Stomach smooth muscle (tissue), 2 donors: ENCODE results near the gene SLX4IP.

Experiments used
- H3K27ac ChIP-seq: one replicate; pipeline ENCODE4 v1.7.0; 2013; ENCODE audit warnings: mild to moderate bottlenecking, low read length, inconsistent platforms
- H3K27me3 ChIP-seq, 2 donors: one replicate each; pipeline ENCODE4 v1.7.0; 2013; ENCODE audit warnings: low read length in 2 of 2; ENCODE audit not compliant: insufficient read depth in 2 of 2, control insufficient read depth in 1 of 2
- H3K36me3 ChIP-seq, 2 donors: one replicate each; pipeline ENCODE4 v1.7.0; 2013; ENCODE audit warnings: low read length in 2 of 2; ENCODE audit not compliant: control insufficient read depth in 2 of 2, insufficient read depth in 2 of 2
- H3K4me1 ChIP-seq: one replicate; pipeline ENCODE4 v1.7.0; 2013; ENCODE audit warnings: low read length; ENCODE audit not compliant: control insufficient read depth, insufficient read depth
- H3K4me3 ChIP-seq, 2 donors: one replicate each; pipeline ENCODE4 v1.7.0; 2013; ENCODE audit warnings: low read length in 2 of 2
- H3K9ac ChIP-seq, 2 donors: one replicate each; pipeline ENCODE4 v1.7.0; 2013; ENCODE audit warnings: low read length in 2 of 2, mild to moderate bottlenecking in 1 of 2
- H3K9me3 ChIP-seq, 2 donors: one replicate each; pipeline ENCODE4 v1.7.0; 2013; ENCODE audit warnings: low read length in 2 of 2; ENCODE audit not compliant: control insufficient read depth in 2 of 2
- donor health status: healthy.
- donor health status: Pancreatic carcinoma.

The SLX4IP gene

DNA sequence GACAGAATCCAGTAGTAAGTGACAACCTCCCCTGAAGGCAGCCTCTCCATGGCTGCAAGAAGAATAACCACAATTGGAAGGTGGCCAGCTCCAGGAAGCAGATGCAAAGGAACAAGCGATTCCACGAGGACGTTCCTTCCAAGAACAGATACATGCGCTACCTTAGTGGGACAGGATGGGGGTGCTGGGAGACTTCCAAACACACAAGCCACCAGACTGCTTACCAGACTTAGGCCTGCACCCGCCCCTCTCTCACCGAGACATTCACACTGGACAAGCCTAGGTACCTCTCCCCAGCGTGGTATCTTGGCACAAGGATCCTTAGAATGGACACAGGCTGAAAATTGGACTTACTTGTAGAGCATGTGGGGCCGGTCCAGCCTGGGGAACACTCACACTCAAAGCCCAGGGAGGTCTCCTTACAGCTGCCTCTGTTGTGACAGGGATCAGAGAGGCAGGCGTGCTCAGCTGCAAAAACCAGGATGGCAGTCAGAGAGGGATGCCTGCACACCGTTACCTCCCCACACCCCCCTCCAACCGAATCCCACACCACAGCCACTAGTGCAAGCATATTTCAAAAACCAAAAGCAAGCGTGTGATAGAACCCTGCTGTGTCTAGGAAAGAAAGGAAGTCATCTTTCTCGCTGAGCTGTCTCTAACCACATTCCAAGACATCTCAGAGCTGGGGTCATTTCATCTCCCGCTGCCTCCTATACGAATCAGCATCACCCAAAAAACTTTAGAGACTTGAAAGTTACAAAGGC, 216.3 kb downstream of the SLX4IP start:
- H3K9ac ChIP-seq, result peak overlapping the region in 1 of 2 donors; percentile 26
- H3K4me3 ChIP-seq, result no peak overlapping the region
- H3K4me1 ChIP-seq, result peaks cover 45% of the 10 kb centered on the region
- H3K27ac ChIP-seq, result peak overlapping the region; percentile 43
- H3K27me3 ChIP-seq, result no peaks in the 10 kb centered on the region
- no peaks in the 10 kb centered on the region for H3K9me3 ChIP-seq
- H3K36me3 ChIP-seq, result peaks cover 38 to 59% of the 10 kb centered on the region in 2 donors

DNA sequence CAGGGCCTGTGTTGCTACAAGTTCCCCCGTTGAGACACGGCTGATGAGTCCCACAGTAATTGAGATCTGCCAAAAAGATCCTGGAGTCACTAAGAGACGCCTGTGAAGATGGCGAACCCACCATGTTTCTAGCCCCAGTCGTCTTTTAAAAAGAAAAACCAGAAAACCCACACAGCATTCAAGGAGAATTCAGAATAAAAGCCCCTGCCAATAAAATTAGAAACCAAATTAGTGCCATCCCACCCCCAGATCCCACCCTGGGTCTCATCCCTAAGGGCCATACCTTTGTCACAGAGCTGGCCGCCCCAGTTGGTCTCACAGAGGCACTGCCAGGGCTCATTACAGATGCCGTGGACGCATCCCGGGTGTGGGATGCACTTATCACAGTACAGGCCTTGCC, 217.1 kb downstream of the SLX4IP start:
- Histone ChIP-seq H3K9me3 (no peaks in the 10 kb centered on the region), H3K9ac (no peak overlapping the region), H3K36me3 (peaks cover 34 to 54% of the 10 kb centered on the region in 2 donors), H3K27me3 (no peaks in the 10 kb centered on the region), H3K27ac (peak overlapping the region; percentile 43), H3K4me3 (peak overlapping the region in 1 of 2 donors; percentile 22), H3K4me1 (peaks cover 51% of the 10 kb centered on the region)

DNA sequence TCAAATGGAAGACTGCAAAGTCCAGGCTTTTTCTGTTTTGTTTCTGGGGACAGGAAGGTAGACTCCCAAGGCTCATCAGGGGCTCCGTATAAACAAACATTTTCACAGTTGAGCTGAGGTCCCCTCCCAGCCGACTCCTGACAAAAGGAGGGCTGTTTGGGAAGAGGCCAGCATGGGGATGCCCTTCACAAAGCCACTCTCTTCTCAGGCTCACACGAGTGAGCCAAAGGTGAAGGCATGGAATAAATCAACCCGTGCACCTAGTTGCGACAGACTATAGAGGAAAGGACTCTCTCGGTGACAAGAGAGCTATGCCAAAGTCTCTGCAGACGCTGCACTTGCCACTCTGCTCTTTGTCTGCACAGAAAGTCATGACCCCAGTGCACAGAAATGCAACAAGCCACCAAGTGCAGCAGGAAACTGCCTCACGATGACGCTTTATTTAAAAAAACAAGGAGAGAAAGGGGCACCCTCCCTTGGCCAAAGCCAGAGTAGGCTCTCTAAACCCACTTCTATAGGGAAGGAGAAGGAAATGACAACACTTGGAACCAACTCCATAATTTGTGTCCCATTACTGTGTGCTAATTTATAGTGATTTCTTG, 217.7 kb downstream of the SLX4IP start:
- Histone ChIP-seq H3K9ac (peak overlapping the region in 1 of 2 donors; percentile 57), H3K9me3 (no peaks in the 10 kb centered on the region), H3K36me3 (peaks cover 34 to 50% of the 10 kb centered on the region in 2 donors), H3K4me1 (peaks cover 49% of the 10 kb centered on the region), H3K4me3 (peak overlapping the region; percentile 35 to 47), H3K27me3 (no peaks in the 10 kb centered on the region), H3K27ac (peak overlapping the region; percentile 43)

DNA sequence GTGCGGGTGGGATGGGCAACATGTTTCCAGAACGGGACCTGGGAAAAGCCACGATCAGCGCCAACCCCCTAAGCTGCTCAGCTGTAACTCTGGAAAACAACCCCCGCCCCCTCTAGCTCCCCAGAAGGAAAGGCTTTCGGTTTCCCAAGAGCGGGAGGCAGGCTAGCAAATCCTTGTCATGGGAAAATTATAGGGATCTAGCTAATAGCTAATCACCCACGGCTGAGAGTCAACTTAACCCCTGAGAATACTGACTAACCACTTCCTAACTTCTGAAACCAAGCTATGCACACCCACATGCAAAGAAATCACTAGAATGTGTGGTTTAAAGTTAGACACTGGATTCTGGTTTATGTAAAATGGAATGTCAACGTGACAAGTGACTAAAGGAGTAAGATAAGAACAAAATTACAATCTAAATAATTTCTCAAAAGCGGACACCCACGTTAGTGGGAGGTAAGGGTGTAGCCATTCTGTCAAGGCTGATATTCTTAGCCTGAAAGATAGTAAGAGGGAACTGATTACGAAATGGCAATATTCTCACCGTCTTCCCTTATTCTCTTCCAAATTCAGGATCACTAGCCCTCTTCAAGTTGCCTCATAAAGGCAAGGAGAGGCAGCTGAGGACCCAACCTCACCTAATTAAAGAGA, 218.6 kb downstream of the SLX4IP start:
- Histone ChIP-seq H3K4me1 (peaks cover 54% of the 10 kb centered on the region), H3K9ac (peak overlapping the region; percentile 55 to 57), H3K27me3 (no peaks in the 10 kb centered on the region), H3K4me3 (peak overlapping the region; percentile 9 to 69), H3K36me3 (peaks cover 31 to 47% of the 10 kb centered on the region in 2 donors), H3K9me3 (no peaks in the 10 kb centered on the region), H3K27ac (peak overlapping the region; percentile 43)

DNA sequence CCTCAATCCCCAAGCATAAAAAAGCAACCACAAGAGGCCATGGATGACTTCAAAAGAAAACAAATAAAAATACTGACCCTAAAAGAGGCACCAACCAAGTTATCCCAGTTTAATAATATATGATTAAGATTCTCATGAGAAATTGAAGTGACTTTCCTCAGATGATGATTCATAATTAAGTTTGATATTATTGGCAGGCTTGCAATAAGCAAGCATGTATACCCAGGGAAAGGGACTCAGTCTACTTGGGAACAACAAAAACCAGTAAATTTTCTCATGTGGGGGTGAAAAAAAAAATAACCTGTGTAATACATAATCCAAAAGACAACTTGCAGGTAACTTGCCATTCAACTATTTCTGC, 219.1 kb downstream of the SLX4IP start:
- Histone ChIP-seq H3K27ac (peak overlapping the region; percentile 43), H3K9ac (peak overlapping the region; percentile 55 to 57), H3K4me3 (peak overlapping the region; percentile 9 to 69), H3K4me1 (peaks cover 54% of the 10 kb centered on the region), H3K36me3 (peaks cover 27 to 46% of the 10 kb centered on the region in 2 donors), H3K9me3 (no peaks in the 10 kb centered on the region), H3K27me3 (no peaks in the 10 kb centered on the region)

DNA sequence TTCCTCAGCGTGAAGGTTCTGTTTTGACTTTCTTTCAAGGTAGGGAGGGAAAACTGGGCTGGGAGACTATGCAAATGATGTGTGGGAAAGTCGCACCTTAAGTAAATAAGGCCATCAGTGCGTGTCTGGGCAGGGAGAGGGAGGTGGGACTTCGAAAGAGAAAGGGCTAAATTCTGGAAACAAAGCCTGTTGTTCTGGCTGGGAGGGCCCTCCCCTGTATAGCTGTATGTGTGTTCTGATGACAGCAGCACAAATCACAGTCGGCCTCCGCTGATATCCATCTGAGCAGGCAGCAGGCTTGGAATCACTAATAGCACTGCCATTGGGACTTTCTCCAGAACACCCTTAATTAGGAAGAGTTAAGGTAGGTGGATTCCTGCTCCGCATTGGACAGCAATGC, 219.5 kb downstream of the SLX4IP start:
- H3K9me3 ChIP-seq, result no peaks in the 10 kb centered on the region
- peaks cover 56% of the 10 kb centered on the region for H3K4me1 ChIP-seq
- H3K36me3 ChIP-seq, result peaks cover 23 to 42% of the 10 kb centered on the region in 2 donors
- H3K4me3 ChIP-seq, result peak overlapping the region in 1 of 2 donors; percentile 10
- peak overlapping the region; percentile 24 to 30 for H3K9ac ChIP-seq
- H3K27me3 ChIP-seq, result no peaks in the 10 kb centered on the region
- H3K27ac ChIP-seq, result peak overlapping the region; percentile 43

DNA sequence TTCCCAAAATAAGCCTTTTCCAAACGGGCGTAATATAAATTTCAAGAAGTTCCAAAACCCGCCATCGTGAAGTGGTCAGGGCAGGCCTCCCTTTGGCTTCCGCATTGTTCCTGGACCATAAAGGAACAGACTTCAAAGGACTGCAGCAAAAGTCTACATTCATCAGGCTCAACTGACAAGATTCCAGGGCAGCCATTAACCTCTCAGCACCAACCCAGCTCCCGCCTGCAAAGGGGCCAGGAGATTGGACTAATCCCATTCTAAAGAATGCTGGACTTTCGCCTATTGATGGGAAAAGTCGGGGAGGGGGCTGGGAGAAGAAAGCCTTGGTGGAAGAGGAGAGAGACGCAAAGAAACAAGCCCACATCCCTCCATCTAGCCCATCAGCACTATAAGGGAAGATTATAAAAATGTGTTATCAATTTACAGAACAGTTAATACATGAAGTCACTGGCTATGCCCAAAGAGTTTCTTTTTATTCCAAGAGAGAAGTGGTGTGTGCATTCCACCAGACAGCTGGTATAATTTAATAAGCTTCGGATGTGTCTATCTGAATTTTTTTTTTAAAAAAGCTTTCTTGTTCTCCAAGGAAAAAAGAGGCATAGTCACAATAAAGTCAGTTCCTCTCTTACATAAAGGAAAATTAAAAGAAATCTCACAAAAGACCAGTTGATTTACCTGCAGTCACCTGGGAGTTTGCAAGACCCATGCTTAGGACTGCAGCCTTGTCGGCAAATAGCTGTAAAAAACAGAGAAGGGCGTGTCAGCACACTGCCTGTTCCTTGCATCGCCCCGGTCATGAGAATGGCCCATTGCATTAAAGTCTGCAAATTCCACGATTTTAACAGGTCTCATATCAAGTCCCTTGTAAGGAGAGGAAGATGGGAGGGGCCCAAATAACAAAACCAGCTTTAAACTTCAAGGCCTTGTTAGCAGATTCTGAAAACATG, 220.9 kb downstream of the SLX4IP start:
- H3K4me1 ChIP-seq, result peaks cover 65% of the 10 kb centered on the region
- H3K9ac ChIP-seq, result no peak overlapping the region
- peaks cover 17 to 32% of the 10 kb centered on the region in 2 donors for H3K36me3 ChIP-seq
- H3K9me3 ChIP-seq, result no peaks in the 10 kb centered on the region
- H3K27ac ChIP-seq, result peak overlapping the region; percentile 43
- H3K27me3 ChIP-seq, result no peaks in the 10 kb centered on the region
- no peak overlapping the region for H3K4me3 ChIP-seq

DNA sequence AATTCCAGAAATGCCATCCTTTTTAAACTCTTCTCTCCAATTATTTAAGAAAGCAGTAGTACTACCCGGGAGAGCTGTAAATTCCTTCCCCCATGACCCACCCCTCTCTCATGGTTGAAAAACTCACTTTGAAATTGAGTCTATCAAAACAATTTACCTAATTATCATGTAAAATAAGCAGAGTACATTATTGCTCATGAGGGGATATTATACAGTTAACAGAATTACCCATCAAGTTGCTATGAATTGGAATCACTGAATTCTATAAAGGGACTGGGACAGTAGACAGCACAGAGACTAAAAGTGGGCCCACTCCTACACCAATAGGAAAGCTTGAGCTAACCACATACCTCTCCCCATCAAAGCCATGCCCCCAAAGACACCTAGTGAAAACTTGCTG, 222.3 kb downstream of the SLX4IP start:
- H3K36me3 ChIP-seq, result peaks cover 15 to 37% of the 10 kb centered on the region in 2 donors
- H3K9me3 ChIP-seq, result no peaks in the 10 kb centered on the region
- no peak overlapping the region for H3K4me3 ChIP-seq
- no peak overlapping the region for H3K9ac ChIP-seq
- no peaks in the 10 kb centered on the region for H3K27me3 ChIP-seq
- H3K27ac ChIP-seq, result peak overlapping the region; percentile 18
- peaks cover 61% of the 10 kb centered on the region for H3K4me1 ChIP-seq

DNA sequence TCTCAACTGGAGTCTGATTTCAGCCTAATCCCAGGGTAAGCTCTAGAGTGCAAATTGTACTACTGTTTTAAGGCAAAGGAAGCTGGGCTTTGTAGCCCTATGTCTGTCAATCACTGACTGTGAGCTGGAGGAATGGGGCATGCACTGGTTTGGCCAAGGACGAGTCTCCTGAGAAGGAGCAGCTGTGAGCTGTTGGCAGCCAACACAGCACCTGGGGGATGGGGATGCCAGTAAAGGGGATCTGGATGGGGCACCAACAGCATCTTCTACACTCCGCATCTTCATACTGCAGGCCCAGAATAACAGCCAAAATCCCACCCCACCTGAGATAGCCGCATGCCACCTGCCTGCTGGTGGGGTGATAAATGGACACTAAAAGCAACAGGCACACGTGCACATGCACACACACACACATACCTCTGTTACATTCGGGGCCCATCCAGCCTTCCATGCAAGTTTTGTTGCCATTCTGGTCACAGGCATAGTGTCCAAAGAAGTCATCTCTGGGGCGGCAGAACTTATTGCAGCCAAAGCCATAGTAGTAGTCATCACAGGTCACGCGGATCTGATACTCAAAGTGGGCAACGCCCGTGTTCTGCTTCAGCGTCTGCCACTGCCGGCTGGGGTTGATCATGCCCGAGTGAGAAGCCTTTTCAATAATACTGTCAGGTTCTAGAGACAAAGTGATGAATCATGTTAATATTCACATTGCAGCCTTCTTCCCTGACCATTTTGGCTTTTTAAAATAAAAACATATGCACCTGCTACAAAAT, 223.1 kb downstream of the SLX4IP start:
- Histone ChIP-seq H3K4me1 (peaks cover 56% of the 10 kb centered on the region), H3K27ac (peak overlapping the region; percentile 18), H3K9ac (no peak overlapping the region), H3K9me3 (no peaks in the 10 kb centered on the region), H3K36me3 (peaks cover 23 to 43% of the 10 kb centered on the region in 2 donors), H3K4me3 (no peak overlapping the region), H3K27me3 (no peaks in the 10 kb centered on the region)
